HEK293 (cell line): ENCODE data around the gene DLG2.

Experiments used
- CTCF ChIA-PET: fragments of 350-600 bp; formaldehyde crosslinking; extraction: SDS; loops from one replicate; lab custom pipeline; 2021; ENCODE audit warnings: antibody characterized with exemption; lab: Yijun Ruan, JAX
- POLR2A ChIA-PET: fragments of 300-600 bp; formaldehyde crosslinking; extraction: SDS; loops from one replicate; lab custom pipeline; 2020; ENCODE audit warnings: antibody characterized with exemption, inconsistent platforms; lab: Yijun Ruan, JAX
- H3K27ac ChIP-seq: fragments of 200-500 bp; sonication (Bioruptor generic); 2 replicates; pipeline ENCODE4 v1.5.1; 2014; ENCODE audit warnings: low read depth, low read length, control low read depth, inconsistent platforms; ENCODE audit errors: extremely low read depth
- H3K36me3 ChIP-seq, 2 experiments: fragments of 200-500 bp in 1 of 2; sonication (Bioruptor generic) in 1 of 2; 1 replicate in 1 of 2; 2 replicates in 1 of 2; pipeline ENCODE4 v1.5.1; 2014 to 2017; ENCODE audit warnings: inconsistent platforms in 2 of 2, low read length in 2 of 2; ENCODE audit not compliant: control insufficient read depth in 2 of 2, insufficient read depth in 1 of 2
- H3K4me1 ChIP-seq: fragments of 200-500 bp; sonication (Bioruptor generic); 2 replicates; pipeline ENCODE4 v1.5.1; 2014; ENCODE audit warnings: mild to moderate bottlenecking, low read length, inconsistent platforms; ENCODE audit not compliant: control insufficient read depth, insufficient read depth
- H3K4me3 ChIP-seq: 2 replicates; pipeline ENCODE4 v1.5.1; 2011; ENCODE audit warnings: low read depth, mild to moderate bottlenecking, control low read depth, low read length, moderate library complexity
- H3K9me3 ChIP-seq: fragments of 200-500 bp; sonication (Bioruptor generic); 2 replicates; pipeline ENCODE4 v1.5.1; 2014; ENCODE audit warnings: low read depth, low read length, inconsistent platforms; ENCODE audit not compliant: control insufficient read depth, insufficient read depth
- GLI4 ChIP-seq: fragments of 450-650 bp; formaldehyde crosslinking; IDR thresholded peaks from 2 replicates; pipeline ENCODE4 v1.5.1; 2016; ENCODE audit warnings: missing biosample characterization, missing genetic modification characterization
- IKZF3 ChIP-seq: fragments of 450-650 bp; IDR thresholded peaks from 2 replicates; pipeline ENCODE4 v1.5.0; 2018; ENCODE audit warnings: missing biosample characterization, mild to moderate bottlenecking, missing genetic modification characterization, moderate library complexity
- MYNN ChIP-seq: fragments of 450-650 bp; formaldehyde crosslinking; IDR thresholded peaks from 2 replicates; pipeline ENCODE4 v1.5.1; 2016; ENCODE audit warnings: missing biosample characterization, missing genetic modification characterization, borderline replicate concordance
- PBX3 ChIP-seq: sonication (generic); formaldehyde crosslinking; IDR thresholded peaks from 2 replicates; pipeline ENCODE4 v1.8.1; 2022; ENCODE audit warnings: mild to moderate bottlenecking, moderate library complexity, missing genetic modification reagents
- SCRT2 ChIP-seq: fragments of 450-650 bp; formaldehyde crosslinking; IDR thresholded peaks from 2 replicates; pipeline ENCODE4 v1.5.1; 2016; ENCODE audit warnings: missing biosample characterization, missing genetic modification characterization
- TRIM28 ChIP-seq: IDR thresholded peaks from 2 replicates; pipeline ENCODE4 v1.6.1; 2011; ENCODE audit warnings: low read length, control low read depth, borderline replicate concordance
- ZFHX2 ChIP-seq: fragments of 450-650 bp; formaldehyde crosslinking; conservative IDR thresholded peaks from 2 replicates; pipeline ENCODE4 v1.5.1; 2016; ENCODE audit warnings: missing biosample characterization, missing genetic modification characterization
- ZNF112 ChIP-seq: fragments of 450-650 bp; formaldehyde crosslinking; IDR thresholded peaks from 2 replicates; pipeline ENCODE4 v1.5.0; 2017; ENCODE audit warnings: missing biosample characterization, missing genetic modification characterization
- ZNF280C ChIP-seq: fragments of 450-650 bp; formaldehyde crosslinking; IDR thresholded peaks from 2 replicates; pipeline ENCODE4 v1.5.1; 2016; ENCODE audit warnings: missing biosample characterization, missing genetic modification characterization
- ZNF37A ChIP-seq: fragments of 450-650 bp; IDR thresholded peaks from 2 replicates; pipeline ENCODE4 v1.5.1; 2018; ENCODE audit warnings: missing biosample characterization, missing genetic modification characterization
- ZNF394 ChIP-seq: fragments of 450-650 bp; formaldehyde crosslinking; IDR thresholded peaks from 2 replicates; pipeline ENCODE4 v1.5.1; 2016; ENCODE audit warnings: missing biosample characterization, missing genetic modification characterization, mild to moderate bottlenecking, moderate library complexity, borderline replicate concordance
- ZNF544 ChIP-seq: fragments of 450-650 bp; formaldehyde crosslinking; IDR thresholded peaks from 2 replicates; pipeline ENCODE4 v1.5.0; 2017; ENCODE audit warnings: missing biosample characterization, missing genetic modification characterization
- ZNF571 ChIP-seq: fragments of 450-650 bp; formaldehyde crosslinking; IDR thresholded peaks from 2 replicates; pipeline ENCODE4 v1.5.0; 2017; ENCODE audit warnings: missing biosample characterization, missing genetic modification characterization
- ZNF626 ChIP-seq: fragments of 450-650 bp; sonication (Bioruptor Pico); formaldehyde crosslinking; IDR thresholded peaks from 2 replicates; pipeline ENCODE4 v1.5.1; 2018; ENCODE audit warnings: missing biosample characterization, missing genetic modification characterization, inconsistent platforms
- ZNF677 ChIP-seq: fragments of 450-650 bp; IDR thresholded peaks from 2 replicates; pipeline ENCODE4 v1.5.0; 2018; ENCODE audit warnings: missing biosample characterization, mild to moderate bottlenecking, missing genetic modification characterization, moderate library complexity
- ZNF701 ChIP-seq: fragments of 450-650 bp; formaldehyde crosslinking; IDR thresholded peaks from 2 replicates; pipeline ENCODE4 v1.5.1; 2016; ENCODE audit warnings: missing biosample characterization, missing genetic modification characterization
- ZNF776 ChIP-seq: fragments of 450-650 bp; formaldehyde crosslinking; IDR thresholded peaks from 2 replicates; pipeline ENCODE4 v1.5.0; 2017; ENCODE audit warnings: missing biosample characterization, missing genetic modification characterization, borderline replicate concordance
- ZSCAN16 ChIP-seq: fragments of 450-650 bp; formaldehyde crosslinking; IDR thresholded peaks from 2 replicates; pipeline ENCODE4 v1.5.1; 2016; ENCODE audit warnings: missing biosample characterization, missing genetic modification characterization
- ZSCAN18 ChIP-seq: fragments of 450-650 bp; formaldehyde crosslinking; IDR thresholded peaks from 2 replicates; pipeline ENCODE4 v1.5.1; 2016; ENCODE audit warnings: missing biosample characterization, missing genetic modification characterization
- TF ChIP-seq, protein P1 (sequence below): fragments of 450-650 bp; formaldehyde crosslinking; IDR thresholded peaks from 2 replicates; pipeline ENCODE4 v1.5.1; 2016; ENCODE audit warnings: missing biosample characterization, missing genetic modification characterization

Gene DLG2

GRCh38 chr11:84247129-84247528 lies 1380.0 kb downstream of the DLG2 start (continued):
- TF ChIP-seq ZNF626 (tag by site-specific recombination) (no peak), ZNF571 (tag by site-specific recombination) (no peak), ZSCAN16 (tag by site-specific recombination) (no peak)

DNA sequence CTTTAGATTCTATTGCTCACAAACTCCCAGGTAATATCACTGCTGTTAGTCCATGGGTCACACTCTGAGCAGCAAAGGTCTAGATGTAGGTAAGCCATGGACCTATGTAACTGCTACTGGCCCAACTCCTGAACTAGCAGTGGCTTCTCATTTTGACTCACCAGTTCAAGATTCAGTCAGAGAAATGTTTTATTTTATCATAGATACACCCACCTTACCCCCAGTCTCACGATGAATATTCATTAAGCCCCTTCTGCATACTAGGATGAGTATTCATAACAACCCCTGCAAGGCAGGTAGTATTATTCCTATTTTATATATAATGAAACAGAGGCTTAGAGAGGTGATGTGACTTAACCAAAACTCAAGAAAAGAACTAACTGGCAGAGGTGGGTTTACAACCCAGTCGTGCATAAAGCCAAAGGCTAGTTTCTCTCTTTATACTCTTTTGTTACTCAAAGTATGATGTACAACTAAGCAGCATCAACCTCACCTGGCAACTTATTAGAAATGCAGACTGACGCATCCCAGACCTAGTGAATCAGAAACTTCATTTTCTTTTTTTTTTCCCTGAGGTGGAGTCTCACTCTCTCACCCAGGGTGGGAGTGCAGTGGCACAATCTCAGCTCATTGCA lies 1383.4 kb downstream of the DLG2 start:
- CTCF ChIA-PET, result interaction anchor here (0.7 kb wide), 1 partner anchor 18 kb away, joined by 3 read pairs; no protein-coding TSS in a partner anchor

DNA sequence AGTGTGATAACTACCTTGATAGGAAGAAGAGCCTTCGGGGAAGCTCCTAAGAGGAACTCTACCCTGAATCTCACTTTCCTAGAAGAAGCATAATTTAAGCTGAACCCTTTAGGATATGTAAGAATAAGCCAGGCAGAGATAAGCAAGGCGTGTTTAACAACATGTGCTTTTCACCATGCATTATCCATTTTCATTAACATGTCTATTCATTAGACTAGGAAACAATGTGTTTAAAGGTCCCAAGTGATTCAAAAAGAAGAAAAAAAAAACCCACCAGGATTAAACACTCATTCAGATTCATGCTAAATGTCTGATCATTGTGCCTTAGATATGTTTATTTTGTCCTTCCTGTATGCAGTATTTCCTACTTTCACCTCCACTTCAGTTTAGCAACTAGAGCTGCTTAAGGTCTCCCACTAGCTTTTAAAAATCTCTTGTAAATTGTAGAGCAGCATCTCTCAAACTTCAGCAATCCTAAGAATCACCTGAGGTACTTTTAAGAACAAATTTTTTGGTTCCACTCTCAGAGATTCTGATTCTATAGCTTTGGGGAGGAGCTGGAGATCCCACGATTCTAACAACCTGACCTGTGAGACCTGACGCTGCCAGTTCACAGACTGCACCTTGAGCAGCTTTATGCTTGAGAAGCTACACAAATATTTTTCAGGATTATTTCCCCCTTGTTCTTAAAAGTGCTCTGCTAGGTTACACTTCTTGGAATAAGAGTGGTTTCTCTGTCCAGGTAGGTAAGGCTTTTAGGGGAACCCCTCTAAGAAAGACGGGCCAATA lies 1385.6 kb downstream of the DLG2 start:
- H3K27ac ChIP-seq, result no peak overlapping the region
- no peaks in the 10 kb centered on the region for H3K36me3 ChIP-seq
- CTCF ChIA-PET, result no interaction called here
- H3K4me3 ChIP-seq, result no peak overlapping the region
- H3K4me1 ChIP-seq, result no peaks in the 10 kb centered on the region
- no peaks in the 10 kb centered on the region for H3K9me3 ChIP-seq
- POLR2A ChIA-PET, result no interaction called here
- TF ChIP-seq ZNF280C (tag by site-specific recombination) (no peak), ZNF112 (tag by site-specific recombination) (no peak), IKZF3 (no peak), MYNN (tag by site-specific recombination) (no peak), ZNF544 (tag by site-specific recombination) (no peak)
- TF ChIP-seq, protein P1, sequence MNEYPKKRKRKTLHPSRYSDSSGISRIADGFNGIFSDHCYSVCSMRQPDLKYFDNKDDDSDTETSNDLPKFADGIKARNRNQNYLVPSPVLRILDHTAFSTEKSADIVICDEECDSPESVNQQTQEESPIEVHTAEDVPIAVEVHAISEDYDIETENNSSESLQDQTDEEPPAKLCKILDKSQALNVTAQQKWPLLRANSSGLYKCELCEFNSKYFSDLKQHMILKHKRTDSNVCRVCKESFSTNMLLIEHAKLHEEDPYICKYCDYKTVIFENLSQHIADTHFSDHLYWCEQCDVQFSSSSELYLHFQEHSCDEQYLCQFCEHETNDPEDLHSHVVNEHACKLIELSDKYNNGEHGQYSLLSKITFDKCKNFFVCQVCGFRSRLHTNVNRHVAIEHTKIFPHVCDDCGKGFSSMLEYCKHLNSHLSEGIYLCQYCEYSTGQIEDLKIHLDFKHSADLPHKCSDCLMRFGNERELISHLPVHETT (tag by site-specific recombination), result no peak

More for the DNA sequence above, 1383.4 kb downstream of the DLG2 start:
- Histone ChIP-seq H3K4me3 (no peak overlapping the region), H3K4me1 (no peaks in the 10 kb centered on the region), H3K9me3 (no peaks in the 10 kb centered on the region), H3K27ac (no peak overlapping the region), H3K36me3 (no peaks in the 10 kb centered on the region)
- POLR2A ChIA-PET, result no interaction called here
- TF ChIP-seq ZNF394 (tag by site-specific recombination) (no peak), ZSCAN18 (tag by site-specific recombination) (no peak), ZNF776 (tag by site-specific recombination) (no peak), ZNF701 (tag by site-specific recombination) (no peak), ZNF677 (tag by site-specific recombination) (no peak), TRIM28 (no peak), PBX3 (CRISPR knock-in tag) (no peak), SCRT2 (tag by site-specific recombination) (no peak), ZFHX2 (tag by site-specific recombination) (no peak), ZNF280C (tag by site-specific recombination) (no peak), GLI4 (no peak), ZNF37A (tag by site-specific recombination) (no peak)
